ENCODE data around the gene GLIPR2.

DNA sequence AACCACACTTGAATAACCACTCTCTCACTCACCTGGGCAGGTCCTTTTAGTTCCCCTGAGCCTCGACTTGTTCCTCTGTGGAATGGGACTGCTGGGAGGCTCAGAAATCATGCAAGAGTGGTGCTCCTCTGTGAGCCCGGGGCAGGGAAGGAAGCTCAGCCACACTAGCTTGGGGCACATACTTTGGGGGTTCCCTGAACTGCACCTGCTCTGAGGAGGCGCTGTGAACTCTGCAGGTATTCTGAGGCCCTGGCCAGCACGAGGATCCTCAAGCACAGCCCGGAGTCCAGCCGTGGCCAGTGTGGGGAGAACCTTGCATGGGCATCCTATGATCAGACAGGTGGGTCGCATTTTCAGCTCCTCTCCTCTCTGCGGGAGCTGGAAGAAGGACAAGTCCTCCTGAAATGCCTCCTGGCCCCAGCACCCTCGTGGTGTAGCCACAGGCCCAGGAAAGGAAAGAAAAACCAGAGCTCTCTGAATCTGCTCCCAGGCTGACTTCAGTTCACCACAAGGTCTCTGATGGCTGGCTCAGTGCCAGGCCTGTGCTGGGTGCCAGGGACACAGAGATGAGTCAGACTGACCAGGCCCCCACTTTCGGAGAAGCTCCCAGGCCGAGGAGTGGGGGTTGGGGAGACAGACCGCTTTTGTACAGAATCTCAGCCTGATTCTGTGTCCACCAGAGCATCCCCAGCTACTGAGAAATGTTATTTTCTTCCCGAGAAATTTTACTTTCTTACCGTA, 11.9 kb downstream of the GLIPR2 start:
- TF ChIP-seq, protein P1, sequence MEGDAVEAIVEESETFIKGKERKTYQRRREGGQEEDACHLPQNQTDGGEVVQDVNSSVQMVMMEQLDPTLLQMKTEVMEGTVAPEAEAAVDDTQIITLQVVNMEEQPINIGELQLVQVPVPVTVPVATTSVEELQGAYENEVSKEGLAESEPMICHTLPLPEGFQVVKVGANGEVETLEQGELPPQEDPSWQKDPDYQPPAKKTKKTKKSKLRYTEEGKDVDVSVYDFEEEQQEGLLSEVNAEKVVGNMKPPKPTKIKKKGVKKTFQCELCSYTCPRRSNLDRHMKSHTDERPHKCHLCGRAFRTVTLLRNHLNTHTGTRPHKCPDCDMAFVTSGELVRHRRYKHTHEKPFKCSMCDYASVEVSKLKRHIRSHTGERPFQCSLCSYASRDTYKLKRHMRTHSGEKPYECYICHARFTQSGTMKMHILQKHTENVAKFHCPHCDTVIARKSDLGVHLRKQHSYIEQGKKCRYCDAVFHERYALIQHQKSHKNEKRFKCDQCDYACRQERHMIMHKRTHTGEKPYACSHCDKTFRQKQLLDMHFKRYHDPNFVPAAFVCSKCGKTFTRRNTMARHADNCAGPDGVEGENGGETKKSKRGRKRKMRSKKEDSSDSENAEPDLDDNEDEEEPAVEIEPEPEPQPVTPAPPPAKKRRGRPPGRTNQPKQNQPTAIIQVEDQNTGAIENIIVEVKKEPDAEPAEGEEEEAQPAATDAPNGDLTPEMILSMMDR (IDR thresholded peaks at IDR 0.05 in 8 of 11, conservative IDR thresholded peaks at IDR 0.05 in 3 of 11): no peak
- no peak for TF ChIP-seq POLR2A (IDR thresholded peaks at IDR 0.05)
